Osteoblast (primary cell): ENCODE measurements around the gene CFAP97D1. TPM values are rescaled to one million over a fixed set of nuclear protein-coding genes. Genes with fewer than 3 reads are reported as not detected.

Experiments
- DNase-seq: peaks from one replicate; pipeline ENCODE4 v3.0.0; 2011; ENCODE audit warnings: low spot score, mixed read lengths; ENCODE audit not compliant: insufficient read length; ENCODE audit errors: missing footprints
- H2AFZ ChIP-seq: 2 replicates; pipeline ENCODE4 v1.6.0; 2011; ENCODE audit warnings: mild to moderate bottlenecking, low read length
- H3K27ac ChIP-seq: 2 replicates; pipeline ENCODE4 v1.5.1; 2011; ENCODE audit warnings: mild to moderate bottlenecking, low read depth, low read length, moderate library complexity
- H3K27me3 ChIP-seq: 2 replicates; pipeline ENCODE4 v1.6.0; 2012; ENCODE audit warnings: mild to moderate bottlenecking, control low read depth, inconsistent platforms, low read length, moderate library complexity; ENCODE audit not compliant: insufficient read depth
- H3K36me3 ChIP-seq: 2 replicates; pipeline ENCODE4 v1.5.1; 2011; ENCODE audit warnings: mild to moderate bottlenecking, low read length, control low read depth, moderate library complexity; ENCODE audit not compliant: insufficient read depth
- H3K4me1 ChIP-seq: 2 replicates; pipeline ENCODE4 v1.5.1; 2011; ENCODE audit warnings: mild to moderate bottlenecking, low read length, control low read depth, moderate library complexity; ENCODE audit not compliant: insufficient read depth
- H3K4me2 ChIP-seq: 2 replicates; pipeline ENCODE4 v1.6.0; 2011; ENCODE audit warnings: mild to moderate bottlenecking, low read length; ENCODE audit not compliant: insufficient read depth
- H3K4me3 ChIP-seq: fragments of 200-600 bp; sonication (generic); 3 replicates; pipeline ENCODE4 v1.5.1; 2012; ENCODE audit warnings: mild to moderate bottlenecking, low read length, inconsistent platforms; ENCODE audit not compliant: insufficient read depth
- H3K79me2 ChIP-seq: 2 replicates; pipeline ENCODE4 v1.6.0; 2012; ENCODE audit warnings: mild to moderate bottlenecking, low read length, control low read depth, inconsistent platforms; ENCODE audit not compliant: insufficient read depth
- H3K9me3 ChIP-seq: 2 replicates; pipeline ENCODE4 v1.5.1; 2011; ENCODE audit warnings: low read depth, low read length, control low read depth
- H4K20me1 ChIP-seq: 2 replicates; pipeline ENCODE4 v1.6.0; 2012; ENCODE audit warnings: mild to moderate bottlenecking, low read length, control low read depth; ENCODE audit not compliant: insufficient read depth
- total RNA-seq: library from RNA; depleted of rRNA; stranded (reverse); fragments of >200 nt; gene quantifications from 2 replicates; pipeline ENCODE4 v1.2.3, GENCODE V29; 2012
- TF ChIP-seq, protein P1 (sequence below): IDR thresholded peaks from 2 replicates; pipeline ENCODE4 v1.5.1; 2011; ENCODE audit warnings: mild to moderate bottlenecking, low read depth, low read length, moderate library complexity; ENCODE audit errors: extremely low read depth

The CFAP97D1 gene
- total RNA-seq, 1 donor, result not detected

DNA sequence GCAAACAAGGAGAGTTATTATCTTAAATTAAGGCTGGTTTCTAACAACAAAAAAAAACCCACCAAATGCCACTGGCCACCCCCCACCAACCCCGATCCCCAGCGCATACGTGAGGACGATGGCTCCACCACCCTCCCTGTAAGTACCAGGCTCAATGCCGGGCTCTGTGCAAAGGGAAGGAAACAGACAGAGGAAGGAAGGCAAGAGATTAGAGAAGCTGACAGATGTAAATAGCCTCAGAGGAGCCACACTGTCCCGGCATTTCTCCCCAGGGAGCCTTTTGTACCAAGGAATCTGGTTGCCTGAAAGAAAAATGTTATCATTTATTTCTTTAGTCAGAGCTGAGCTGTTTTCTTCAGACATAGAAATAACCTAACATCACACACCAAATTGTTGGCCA, 34.7 kb upstream of the CFAP97D1 start:
- no peaks in the 10 kb centered on the region for H3K36me3 ChIP-seq
- no peaks in the 10 kb centered on the region for H4K20me1 ChIP-seq
- DNase-seq, result no peak
- H2AFZ ChIP-seq, result no peak overlapping the region
- peaks cover 12% of the 10 kb centered on the region for H3K4me1 ChIP-seq
- H3K27ac ChIP-seq, result no peak overlapping the region
- no peak overlapping the region for H3K4me3 ChIP-seq
- H3K9me3 ChIP-seq, result no peaks in the 10 kb centered on the region
- no peaks in the 10 kb centered on the region for H3K79me2 ChIP-seq
- H3K27me3 ChIP-seq, result no peaks in the 10 kb centered on the region
- H3K4me2 ChIP-seq, result no peak overlapping the region
- TF ChIP-seq, protein P1, sequence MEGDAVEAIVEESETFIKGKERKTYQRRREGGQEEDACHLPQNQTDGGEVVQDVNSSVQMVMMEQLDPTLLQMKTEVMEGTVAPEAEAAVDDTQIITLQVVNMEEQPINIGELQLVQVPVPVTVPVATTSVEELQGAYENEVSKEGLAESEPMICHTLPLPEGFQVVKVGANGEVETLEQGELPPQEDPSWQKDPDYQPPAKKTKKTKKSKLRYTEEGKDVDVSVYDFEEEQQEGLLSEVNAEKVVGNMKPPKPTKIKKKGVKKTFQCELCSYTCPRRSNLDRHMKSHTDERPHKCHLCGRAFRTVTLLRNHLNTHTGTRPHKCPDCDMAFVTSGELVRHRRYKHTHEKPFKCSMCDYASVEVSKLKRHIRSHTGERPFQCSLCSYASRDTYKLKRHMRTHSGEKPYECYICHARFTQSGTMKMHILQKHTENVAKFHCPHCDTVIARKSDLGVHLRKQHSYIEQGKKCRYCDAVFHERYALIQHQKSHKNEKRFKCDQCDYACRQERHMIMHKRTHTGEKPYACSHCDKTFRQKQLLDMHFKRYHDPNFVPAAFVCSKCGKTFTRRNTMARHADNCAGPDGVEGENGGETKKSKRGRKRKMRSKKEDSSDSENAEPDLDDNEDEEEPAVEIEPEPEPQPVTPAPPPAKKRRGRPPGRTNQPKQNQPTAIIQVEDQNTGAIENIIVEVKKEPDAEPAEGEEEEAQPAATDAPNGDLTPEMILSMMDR, result no peak

DNA sequence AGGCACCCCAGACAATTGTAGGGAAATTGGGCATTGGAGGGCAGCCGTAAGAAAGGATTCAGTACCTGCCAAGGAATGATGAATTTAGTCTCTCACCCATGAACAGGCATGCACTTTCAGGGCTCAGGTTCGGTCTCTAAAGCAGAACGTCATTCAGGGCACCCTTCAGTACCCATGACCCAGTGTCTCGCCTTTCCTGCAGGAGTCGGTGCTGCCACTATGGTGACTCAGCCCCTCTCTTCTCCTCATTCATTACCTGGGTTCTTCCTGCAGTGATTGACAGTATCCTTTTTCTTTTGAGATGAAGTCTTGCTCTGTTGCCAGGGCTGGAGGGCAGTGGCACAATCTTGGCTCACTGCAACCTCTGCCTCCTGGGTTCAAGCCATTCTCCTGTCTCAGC, 30.1 kb upstream of the CFAP97D1 start:
- Histone ChIP-seq H2AFZ (no peak overlapping the region), H3K4me3 (no peak overlapping the region), H3K36me3 (no peaks in the 10 kb centered on the region), H3K79me2 (no peaks in the 10 kb centered on the region), H3K4me2 (no peak overlapping the region), H3K4me1 (peaks cover 6% of the 10 kb centered on the region), H3K9me3 (no peaks in the 10 kb centered on the region), H3K27ac (no peak overlapping the region), H4K20me1 (no peaks in the 10 kb centered on the region), H3K27me3 (peaks cover 8% of the 10 kb centered on the region)
- TF ChIP-seq, protein P1, result no peak
- DNase-seq, result no peak

DNA sequence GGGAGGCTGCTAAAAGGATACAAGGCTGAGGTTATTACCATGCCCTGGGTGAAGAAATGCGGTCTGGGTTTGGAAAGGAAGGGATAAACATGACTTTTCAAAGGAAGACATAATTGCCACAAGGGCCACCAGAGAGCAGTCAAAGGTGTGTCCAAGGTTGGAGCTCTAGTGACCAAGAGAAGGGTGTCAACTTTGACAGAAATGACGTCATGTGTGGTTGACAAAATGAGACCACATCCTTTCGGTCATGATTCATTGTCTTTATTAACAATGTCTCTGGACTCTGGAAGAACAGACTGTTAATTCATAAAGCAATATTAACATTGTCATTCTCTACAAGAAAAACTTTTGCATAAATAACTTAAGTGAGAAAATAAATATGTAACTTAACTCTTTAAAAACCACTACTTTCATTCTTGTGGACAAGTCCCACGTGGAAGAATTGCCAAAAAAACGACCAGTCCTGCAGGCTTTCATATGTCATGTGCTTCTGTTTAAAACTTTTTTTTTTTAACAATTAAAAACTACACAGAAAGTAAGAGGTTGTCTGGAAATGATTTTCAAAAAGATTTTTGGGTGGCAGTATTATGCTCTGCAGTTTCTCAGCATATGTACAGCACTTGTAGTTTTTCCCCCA, 26.6 kb upstream of the CFAP97D1 start:
- Histone ChIP-seq H2AFZ (no peak overlapping the region), H3K4me1 (peaks cover 3% of the 10 kb centered on the region), H3K9me3 (no peaks in the 10 kb centered on the region), H3K79me2 (no peaks in the 10 kb centered on the region), H3K27ac (no peak overlapping the region), H4K20me1 (no peaks in the 10 kb centered on the region), H3K4me3 (no peak overlapping the region), H3K36me3 (no peaks in the 10 kb centered on the region), H3K27me3 (peaks cover 43% of the 10 kb centered on the region), H3K4me2 (no peak overlapping the region)
- no peak for DNase-seq
- TF ChIP-seq, protein P1, result no peak

DNA sequence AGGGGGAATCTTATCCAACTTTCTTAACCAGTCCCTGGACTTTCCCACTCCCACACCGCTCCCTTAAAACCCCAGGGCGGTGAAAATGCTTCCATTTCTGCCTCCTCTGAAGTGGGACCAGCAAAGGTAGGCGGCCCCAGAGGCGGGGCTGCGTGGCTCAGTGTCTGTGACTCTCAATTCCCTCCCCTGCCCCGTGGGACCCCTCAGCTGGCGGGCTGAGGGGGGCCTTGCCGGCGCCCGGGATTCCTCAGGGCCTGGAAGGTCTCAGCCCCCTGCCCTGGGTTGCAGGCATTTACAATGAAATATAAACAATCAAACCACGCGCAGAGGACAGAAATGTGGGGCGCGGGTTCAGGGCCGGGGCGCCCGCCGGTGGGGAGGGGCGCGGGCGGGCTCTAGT, 25.3 kb upstream of the CFAP97D1 start:
- no peak for DNase-seq
- Histone ChIP-seq H3K27me3 (peaks cover 49% of the 10 kb centered on the region), H3K4me1 (no peaks in the 10 kb centered on the region), H2AFZ (no peak overlapping the region), H3K4me2 (peak overlapping the region; percentile 63), H3K27ac (no peak overlapping the region), H3K4me3 (peak overlapping the region; percentile 42), H4K20me1 (no peaks in the 10 kb centered on the region), H3K36me3 (no peaks in the 10 kb centered on the region), H3K9me3 (no peaks in the 10 kb centered on the region), H3K79me2 (no peaks in the 10 kb centered on the region)
- TF ChIP-seq, protein P1, result no peak
